HG02840 (cell line): ENCODE results near the gene LHPP.

Experiments
- ATAC-seq: cut with Tn5 transposase; IDR thresholded peaks from one replicate; pipeline ENCODE4 v1.9.1; 2021; ENCODE audit warnings: mild to moderate bottlenecking, moderate library complexity, moderate number of reproducible peaks; ENCODE audit not compliant: unreplicated experiment, low FRiP score

LHPP gene

DNA sequence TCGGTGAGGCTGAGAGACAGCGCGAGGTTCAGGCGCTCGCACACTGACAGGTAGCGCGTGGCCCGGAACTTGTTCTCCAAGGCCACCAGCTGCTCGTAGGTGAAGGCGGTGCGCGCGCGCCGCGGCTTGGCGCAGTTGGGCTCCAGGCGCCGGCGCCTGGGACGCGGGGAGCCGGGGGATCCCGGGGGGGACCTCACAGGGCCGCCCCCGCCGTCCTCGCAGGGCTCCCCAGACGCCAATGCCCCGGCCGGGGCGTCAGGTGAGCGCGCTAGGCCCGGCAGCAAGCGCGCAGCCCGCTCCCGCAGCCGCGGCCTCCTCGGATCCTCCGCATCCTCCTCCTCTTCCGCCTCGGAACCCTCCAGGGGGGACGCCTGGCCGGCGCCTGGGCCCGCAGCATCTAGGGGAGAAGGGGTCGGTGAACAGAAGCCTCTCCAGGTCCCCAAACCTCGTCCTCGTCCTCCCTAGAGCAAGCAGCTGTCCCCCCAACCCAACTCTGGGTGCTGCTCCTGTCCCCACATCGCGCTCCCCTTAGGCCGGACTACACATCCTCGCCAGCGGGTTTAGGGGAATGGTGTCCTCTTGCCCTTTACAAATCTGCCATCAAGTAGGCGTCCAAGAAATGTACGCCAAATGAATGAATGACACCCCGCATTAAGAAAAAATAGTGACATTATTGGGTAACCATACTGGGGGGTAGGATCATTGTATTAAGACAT is 13.7 kb upstream of the LHPP start:
- no peak for ATAC-seq

DNA sequence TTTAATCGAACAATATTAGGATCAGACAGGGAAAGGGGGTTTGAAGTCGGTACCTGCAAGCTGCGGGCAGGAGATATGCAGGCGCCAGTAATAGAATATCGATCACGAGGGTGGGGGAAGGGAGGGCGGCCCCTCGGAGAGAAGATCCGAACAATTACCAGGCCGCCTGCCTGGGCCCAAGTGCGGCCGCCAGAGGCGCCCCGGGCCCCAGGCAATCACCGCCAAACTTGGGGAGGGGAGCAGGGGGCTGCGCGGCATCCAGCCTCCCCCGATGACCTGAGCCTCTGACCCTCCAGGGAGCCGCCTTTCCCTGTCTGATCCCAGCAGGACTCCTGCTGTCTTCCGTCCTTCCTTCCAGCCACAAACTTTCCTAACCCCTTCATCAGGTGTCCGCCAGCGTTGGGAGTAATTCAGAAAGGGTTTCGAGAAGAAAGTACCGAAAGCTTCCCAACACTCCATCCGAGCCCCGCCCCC is 12.9 kb upstream of the LHPP start:
- ATAC-seq, result no peak

- ATAC-seq, result no peak
Measured at GRCh38 chr10:124449170-124450011, 12.2 kb upstream of the LHPP start.

- ATAC-seq, result no peak
Measured at GRCh38 chr10:124450012-124450782, 11.4 kb upstream of the LHPP start, which contains the start of gene NKX1-2. Gene NKX1-2 (minus strand): TSS chr10:124450035. CDS start chr10:124449943, 92 bp downstream.

GRCh38 chr10:124450783-124451057 is 10.9 kb upstream of the LHPP start:
- ATAC-seq, result no peak

GRCh38 chr10:124451276-124451675 is 10.3 kb upstream of the LHPP start:
- ATAC-seq, result no peak

DNA sequence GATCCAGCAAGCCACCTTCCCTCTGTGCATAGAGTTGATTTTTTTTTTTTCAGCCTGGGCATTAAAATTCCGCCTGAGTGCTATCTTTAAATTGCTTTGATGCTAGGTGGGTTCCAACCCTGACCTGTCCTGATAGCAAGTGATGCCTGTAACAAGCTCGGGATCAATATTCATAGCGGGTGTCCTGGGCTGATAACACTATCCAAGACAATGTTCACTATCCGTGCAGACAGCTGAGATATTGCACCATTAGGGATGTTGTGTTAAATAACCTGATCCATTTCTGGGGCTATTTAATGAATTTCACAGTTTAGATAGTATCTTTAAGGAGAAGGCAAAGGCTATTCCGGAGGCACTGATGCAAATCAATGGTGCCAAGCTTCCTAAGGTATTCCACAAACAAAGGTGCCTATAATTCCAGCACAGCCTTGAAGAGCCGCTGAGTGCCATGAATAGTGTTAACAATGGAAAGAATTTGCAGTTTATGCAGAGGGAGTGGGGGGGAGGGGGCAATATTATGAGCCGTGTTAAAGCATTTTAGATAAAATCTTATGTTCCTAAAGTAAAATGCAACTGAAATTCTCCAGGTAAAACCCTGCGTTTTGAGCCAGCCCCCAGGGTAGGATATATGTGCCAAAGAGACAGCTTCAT is 7.5 kb upstream of the LHPP start:
- no peak for ATAC-seq

DNA sequence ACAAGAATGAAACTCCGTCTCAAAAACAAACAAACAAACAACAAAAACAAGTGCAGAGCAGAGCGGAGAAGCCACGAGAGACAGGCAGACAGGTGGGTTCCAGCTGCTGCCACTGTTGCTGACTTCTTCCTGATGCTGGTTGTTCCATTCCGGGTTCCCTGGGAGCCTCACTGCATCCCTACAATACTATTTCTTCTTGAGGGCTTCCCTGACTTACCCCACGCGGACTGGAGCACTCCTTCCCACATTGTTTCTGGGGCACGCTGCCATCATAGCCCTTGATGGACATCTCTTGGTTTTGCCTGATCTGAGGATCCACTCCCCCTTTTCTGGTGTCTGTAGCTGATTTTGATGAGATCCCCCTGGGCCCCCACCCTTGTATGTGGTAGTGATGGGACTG is 6.2 kb upstream of the LHPP start:
- ATAC-seq, result no peak

GRCh38 chr10:124458473-124458872 is 3.1 kb upstream of the LHPP start:
- ATAC-seq, result no peak

GRCh38 chr10:124458889-124459288 is 2.7 kb upstream of the LHPP start:
- ATAC-seq, result no peak

DNA sequence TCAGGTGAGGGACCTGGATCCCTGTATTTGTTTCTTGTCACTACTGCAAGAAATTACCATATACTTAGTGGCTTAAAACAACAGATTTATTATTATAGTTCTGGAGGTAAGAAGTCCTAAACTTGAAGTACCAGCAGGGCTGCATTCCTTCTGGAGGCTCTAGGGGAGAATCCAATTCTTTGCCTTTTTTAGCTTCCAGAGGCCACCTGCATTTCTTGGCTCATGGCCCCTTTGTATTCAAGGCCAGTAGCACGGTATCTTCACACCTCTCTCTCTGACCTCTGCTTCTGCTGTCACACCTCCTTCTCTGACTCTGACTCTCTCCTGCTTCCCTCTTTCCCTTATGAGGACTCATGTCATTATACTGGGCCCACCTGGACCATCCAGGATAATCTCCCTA is 2.2 kb upstream of the LHPP start:
- no peak for ATAC-seq

DNA sequence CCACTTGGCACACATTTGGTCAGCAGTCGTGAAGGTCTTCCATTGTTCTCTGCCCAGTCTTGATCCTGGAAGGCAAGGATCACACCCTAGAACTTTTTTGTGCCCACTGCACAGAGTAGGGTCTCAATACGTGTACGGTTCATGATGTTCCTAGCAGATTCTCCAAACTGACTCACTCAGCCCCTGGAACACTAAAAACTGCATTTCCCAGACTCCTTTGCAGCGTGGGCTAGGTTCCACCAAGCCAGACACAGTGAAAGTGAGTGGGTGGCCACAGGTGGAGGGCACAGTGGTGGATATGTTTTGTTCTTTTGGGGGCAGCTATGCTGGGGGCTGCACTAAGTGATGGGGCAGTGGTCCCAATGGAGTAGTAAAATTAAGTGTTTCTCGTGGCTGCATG is 1.5 kb upstream of the LHPP start:
- ATAC-seq, result no peak

- ATAC-seq, result no peak
Measured at GRCh38 chr10:124462348-124462695, 699 bp downstream of the LHPP start.

DNA sequence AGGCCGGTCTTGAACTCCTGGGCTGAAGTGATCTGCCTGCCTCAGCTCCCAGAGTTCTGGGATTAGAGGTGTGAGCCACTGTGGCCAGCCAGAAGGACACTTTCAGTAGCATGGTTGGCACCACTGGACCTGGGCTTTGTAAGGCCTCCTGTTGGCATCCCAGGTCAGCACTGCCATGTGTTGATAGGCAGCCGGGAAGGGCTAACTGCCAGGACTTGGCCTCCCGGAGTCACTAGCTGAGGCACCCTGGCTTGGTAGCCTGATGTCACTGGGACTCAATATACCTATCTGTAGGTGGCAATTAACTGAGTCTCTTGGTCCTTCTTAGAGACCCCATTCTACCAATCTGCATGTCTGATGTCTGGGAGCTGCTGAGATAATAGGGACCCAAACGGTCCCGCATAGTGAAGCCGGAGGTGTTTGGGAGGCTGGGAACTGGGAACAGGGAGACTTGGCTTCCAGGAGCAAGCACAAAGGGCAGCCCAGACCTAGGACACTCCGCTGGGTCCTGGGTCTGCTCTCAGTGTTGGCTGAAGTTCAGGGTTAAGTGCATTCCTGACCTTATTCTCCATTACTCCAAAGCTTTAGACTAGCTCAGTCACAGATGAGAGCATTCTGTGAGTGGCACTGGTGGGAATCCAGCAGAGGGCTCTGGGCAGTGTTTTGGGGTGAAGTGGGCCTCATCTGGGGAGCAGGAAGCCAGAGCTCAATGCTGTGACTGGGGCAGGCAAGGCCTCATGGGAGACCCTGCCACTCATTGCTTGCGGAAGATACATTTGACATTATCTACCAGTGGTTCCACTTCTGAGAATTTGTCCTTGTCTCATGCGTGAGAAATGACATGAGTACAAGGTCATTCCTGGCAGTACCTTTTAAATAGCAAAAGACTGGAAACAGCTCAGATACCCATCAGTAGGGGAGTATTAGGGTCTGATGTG is 2.7 kb downstream of the LHPP start:
- no peak for ATAC-seq

DNA sequence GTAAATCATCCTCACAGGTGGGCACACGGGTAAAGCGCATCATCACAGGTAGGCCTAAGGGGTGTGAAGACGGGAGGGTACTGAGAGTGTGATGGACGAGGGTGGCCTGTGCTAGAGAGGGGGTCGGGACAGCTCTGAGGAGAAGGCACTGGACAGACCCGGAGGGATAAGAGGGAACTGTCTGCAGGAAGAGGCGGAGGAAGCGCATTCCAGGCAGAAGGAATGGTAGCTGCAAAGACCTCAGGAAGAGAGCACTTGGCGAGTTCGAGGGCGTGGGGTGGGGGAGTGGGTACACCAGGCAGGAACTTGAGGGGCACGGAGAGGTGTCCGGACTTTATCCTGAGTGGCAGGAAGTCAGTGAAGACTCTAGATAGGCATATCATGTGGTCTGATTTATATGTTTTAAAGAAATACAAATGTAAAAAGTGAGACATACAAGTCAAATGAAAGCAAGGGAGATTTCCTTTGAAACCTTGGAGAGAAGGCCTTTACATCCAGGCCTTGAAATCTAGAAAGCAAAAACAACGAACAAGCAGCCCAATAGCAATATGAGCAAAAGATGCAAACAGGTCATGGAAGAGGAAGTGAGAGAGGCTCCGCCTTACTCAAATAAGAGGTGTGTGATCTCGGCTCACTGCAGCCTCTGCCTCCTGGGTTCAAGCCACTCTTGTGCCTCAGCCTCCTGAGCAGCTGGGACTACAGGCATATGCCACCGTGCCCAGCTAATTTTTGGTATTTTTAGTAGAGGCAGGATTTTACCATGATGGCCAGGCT is 3.6 kb downstream of the LHPP start:
- ATAC-seq, result no peak

GRCh38 chr10:124465777-124466488 is 4.3 kb downstream of the LHPP start:
- no peak for ATAC-seq

GRCh38 chr10:124467165-124467564 is 5.5 kb downstream of the LHPP start:
- ATAC-seq, result no peak

- ATAC-seq, result no peak
Measured at GRCh38 chr10:124468624-124469023, 7.0 kb downstream of the LHPP start.
